GM19193 (cell line): Measurements from ENCODE around the gene SUN2.

ENCODE experiments used
- POLR2A ChIP-seq: IDR thresholded peaks from 4 replicates; pipeline ENCODE4 v1.6.1; 2011; ENCODE audit not compliant: insufficient read depth, insufficient read length; ENCODE audit errors: extremely low read depth

SUN2 gene

DNA sequence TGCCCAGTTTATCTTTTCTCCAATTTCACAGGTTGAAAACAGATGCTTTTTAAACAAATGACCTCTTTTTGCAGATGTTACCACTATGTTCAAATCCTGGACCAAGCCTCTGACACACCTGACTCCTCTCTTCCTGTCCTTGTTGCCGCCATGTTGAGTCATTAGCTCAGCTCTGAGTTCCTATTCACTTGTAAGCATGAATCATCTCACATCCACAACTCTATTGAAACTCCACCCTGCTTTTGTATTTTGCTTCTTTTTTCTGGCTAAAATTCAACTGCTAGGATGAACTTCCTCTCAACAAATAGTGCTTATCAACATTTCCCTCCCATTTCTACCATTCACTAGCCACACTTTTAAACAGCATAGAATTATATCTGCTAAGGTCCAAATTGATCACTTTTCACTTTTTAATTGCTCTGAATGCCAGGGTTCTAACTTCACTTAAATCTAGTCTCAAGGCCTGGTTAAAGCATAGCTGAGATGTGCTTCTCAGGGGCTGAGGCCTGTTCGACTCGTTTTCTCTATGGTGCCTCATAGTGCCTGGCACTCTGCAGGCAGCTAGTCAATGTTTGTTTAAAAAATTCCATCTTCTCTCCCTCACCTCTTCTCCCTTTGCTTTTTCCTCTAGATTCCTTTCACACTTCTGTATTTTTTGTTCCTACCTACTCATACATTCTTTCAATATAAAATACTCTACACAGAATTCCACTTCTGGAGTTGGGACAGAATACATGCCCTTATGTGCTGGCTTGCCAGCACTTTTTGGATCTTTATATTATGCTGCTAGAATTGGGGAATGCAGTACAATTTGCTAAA, 59.0 kb downstream of the SUN2 start:
- no peak for TF ChIP-seq POLR2A

DNA sequence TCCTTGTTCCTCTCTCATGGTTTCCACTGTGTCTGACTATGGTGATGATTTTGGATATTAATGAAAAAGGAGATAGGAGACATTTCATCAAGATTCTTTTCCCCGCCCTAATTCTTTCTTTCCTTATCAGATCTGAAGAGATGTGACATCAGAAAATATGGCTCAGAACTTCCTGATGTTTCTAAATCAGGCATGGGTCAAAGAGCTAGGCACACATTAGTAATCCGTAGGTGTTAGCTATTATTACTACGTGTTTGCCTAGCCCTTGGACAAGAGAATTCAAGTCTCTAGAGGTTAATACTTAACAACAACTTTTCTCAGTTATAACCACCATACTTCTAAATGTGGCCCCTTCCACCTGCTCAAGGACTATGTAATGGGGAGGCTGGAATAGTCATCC, 60.9 kb downstream of the SUN2 start:
- no peak for TF ChIP-seq POLR2A

DNA sequence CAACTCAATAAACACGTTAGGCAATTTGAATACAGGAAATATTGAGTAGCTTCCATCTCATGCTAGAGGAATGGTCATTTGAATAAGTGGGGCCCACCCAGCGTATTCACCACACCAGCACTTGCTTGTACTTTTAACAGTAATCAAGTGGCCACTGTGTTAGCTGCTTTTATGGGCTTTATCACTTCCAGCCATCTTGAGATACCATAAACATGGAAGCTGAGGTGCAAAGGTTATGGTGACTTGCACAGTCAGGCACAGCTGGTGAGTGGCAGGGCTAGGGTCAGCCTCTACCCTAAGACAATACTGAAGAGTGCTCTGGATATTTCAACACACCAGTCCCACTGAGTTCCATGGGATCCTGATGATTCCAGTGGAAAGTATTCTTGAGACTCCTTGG, 61.7 kb downstream of the SUN2 start:
- no peak for TF ChIP-seq POLR2A

GRCh38 chr22:38689651-38690050, 66.1 kb downstream of the SUN2 start:
- no peak for TF ChIP-seq POLR2A

- TF ChIP-seq POLR2A, result no peak
These were observed 70.0 kb downstream of the SUN2 start for GRCh38 chr22:38685761-38686160.

GRCh38 chr22:38684895-38685294, 70.9 kb downstream of the SUN2 start:
- no peak for TF ChIP-seq POLR2A
